Neural cell (in vitro differentiated cells): ENCODE measurements around the gene BRICD5.

ENCODE experiments used
- CTCF ChIP-seq: fragments of 450-650 bp; IDR thresholded peaks from 2 replicates; pipeline ENCODE4 v1.5.1; 2014; ENCODE audit warnings: antibody characterized with exemption, mild to moderate bottlenecking, moderate library complexity; ENCODE audit not compliant: poor library complexity, severe bottlenecking
- EP300 ChIP-seq: fragments of 450-650 bp; conservative IDR thresholded peaks from 2 replicates; pipeline ENCODE4 v1.6.1; 2014; ENCODE audit warnings: antibody characterized with exemption, mild to moderate bottlenecking, moderate library complexity; ENCODE audit not compliant: poor library complexity, severe bottlenecking
- TAF1 ChIP-seq: IDR thresholded peaks from 2 replicates; pipeline ENCODE4 v1.6.1; 2012; ENCODE audit warnings: low read depth

GRCh38 chr16:2257726-2258125 is 47.1 kb upstream of the BRICD5 start:
- no peak for TF ChIP-seq TAF1
- no peak for TF ChIP-seq EP300
- TF ChIP-seq CTCF = no peak
